Body of pancreas (tissue), 4 donors: ENCODE results near the gene YWHAQ.

Experiments used
- POLR2A ChIP-seq, 3 donors: fragments of 450-650 bp; IDR thresholded peaks; one replicate each; pipeline ENCODE4 v1.6.1; 2016; ENCODE audit warnings: antibody characterized with exemption in 3 of 3, mild to moderate bottlenecking in 2 of 3
- TF ChIP-seq, protein P1 (sequence below), 7 experiments: fragments of 450-650 bp in 4 of 7; fragments of 200-600 bp in 3 of 7; sonication (generic) in 3 of 7; IDR thresholded peaks; one replicate each; pipeline ENCODE4 v1.5.1; 2016 to 2019; ENCODE audit warnings: antibody characterized with exemption in 7 of 7

DNA sequence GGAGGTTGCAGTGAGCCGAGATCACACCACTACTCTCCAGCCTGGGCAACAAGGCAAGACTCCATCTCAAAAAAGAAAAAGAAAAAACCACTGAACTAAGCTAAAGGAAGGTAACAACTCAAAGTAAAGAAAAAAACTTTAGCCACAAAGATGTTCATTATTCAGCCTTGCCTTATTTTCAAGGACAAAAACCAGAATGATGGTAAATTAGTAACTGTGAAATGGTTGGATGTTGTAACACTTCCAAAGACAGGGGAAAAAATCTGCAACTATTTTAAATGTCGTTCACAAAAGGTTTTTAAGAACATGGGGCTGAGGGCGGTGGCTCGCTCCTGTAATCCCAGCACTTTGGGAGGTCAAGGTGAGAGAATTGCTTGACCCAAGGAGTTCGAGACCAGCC is 85.3 kb downstream of the YWHAQ start:
- no peak for TF ChIP-seq POLR2A (IDR thresholded peaks at IDR 0.05)
- TF ChIP-seq, protein P1, sequence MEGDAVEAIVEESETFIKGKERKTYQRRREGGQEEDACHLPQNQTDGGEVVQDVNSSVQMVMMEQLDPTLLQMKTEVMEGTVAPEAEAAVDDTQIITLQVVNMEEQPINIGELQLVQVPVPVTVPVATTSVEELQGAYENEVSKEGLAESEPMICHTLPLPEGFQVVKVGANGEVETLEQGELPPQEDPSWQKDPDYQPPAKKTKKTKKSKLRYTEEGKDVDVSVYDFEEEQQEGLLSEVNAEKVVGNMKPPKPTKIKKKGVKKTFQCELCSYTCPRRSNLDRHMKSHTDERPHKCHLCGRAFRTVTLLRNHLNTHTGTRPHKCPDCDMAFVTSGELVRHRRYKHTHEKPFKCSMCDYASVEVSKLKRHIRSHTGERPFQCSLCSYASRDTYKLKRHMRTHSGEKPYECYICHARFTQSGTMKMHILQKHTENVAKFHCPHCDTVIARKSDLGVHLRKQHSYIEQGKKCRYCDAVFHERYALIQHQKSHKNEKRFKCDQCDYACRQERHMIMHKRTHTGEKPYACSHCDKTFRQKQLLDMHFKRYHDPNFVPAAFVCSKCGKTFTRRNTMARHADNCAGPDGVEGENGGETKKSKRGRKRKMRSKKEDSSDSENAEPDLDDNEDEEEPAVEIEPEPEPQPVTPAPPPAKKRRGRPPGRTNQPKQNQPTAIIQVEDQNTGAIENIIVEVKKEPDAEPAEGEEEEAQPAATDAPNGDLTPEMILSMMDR (IDR thresholded peaks at IDR 0.05) = no peak
